ENCODE results near the gene ADGRL2. TPM values are rescaled to one million over a fixed set of nuclear protein-coding genes. Genes with fewer than 3 reads are reported as not detected.

Gene ADGRL2
- polyA plus RNA-seq, 3 donors = not detected

DNA sequence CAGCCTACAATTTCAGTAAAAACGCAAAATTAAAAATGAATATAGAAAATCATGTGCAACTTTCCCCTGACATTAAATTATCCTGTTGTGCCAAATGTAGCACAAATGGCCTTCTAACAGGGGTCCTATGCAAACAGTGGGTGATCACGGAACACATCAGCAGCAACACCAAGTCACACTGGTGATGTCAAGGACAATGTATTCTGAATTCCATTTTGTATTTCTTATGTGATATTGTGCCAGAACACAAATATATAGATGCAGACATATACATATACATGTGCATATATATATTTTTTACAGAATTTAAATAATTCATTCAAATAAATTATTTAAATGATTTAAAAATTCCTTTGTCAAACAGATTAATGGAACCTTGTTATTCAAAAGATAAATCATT, 8.6 kb upstream of the ADGRL2 start:
- Mint-ChIP-seq H3K9me3 (peaks cover 0 to 6% (median 0%) of the 10 kb centered on the region in 7 donors), H3K27me3 (ENCODE audit: low read depth in 3 of 3) (peaks cover 2 to 11% (median 3%) of the 10 kb centered on the region in 3 donors), H3K4me1 (no peaks in the 10 kb centered on the region), H3K36me3 (no peaks in the 10 kb centered on the region), H3K4me3 (no peak overlapping the region), H3K27ac (no peak overlapping the region)
- Histone ChIP-seq H3K27me3 (ENCODE audit: control insufficient read depth in 2 of 2, insufficient read depth in 2 of 2, low read length in 2 of 2) (no peaks in the 10 kb centered on the region), H4K20me1 (ENCODE audit: insufficient read depth, low read length) (no peaks in the 10 kb centered on the region), H2AFZ (ENCODE audit: insufficient read depth, low read depth, low read length, poor library complexity, severe bottlenecking) (no peak overlapping the region), H3K36me3 (replicated peaks in 1 of 2; ENCODE audit: control insufficient read depth in 1 of 2, insufficient read depth in 2 of 2, low read length in 2 of 2) (no peaks in the 10 kb centered on the region), H3K4me1 (ENCODE audit: control insufficient read depth in 1 of 2, insufficient read depth in 2 of 2, low read length in 2 of 2) (no peaks in the 10 kb centered on the region), H3K9me3 (replicated peaks in 1 of 2; ENCODE audit: control insufficient read depth in 1 of 2, insufficient read depth in 1 of 2, low read length in 2 of 2) (no peaks in the 10 kb centered on the region), H3K27ac (ENCODE audit: low read depth in 1 of 2, low read length in 2 of 2) (no peak overlapping the region), H3K79me2 (ENCODE audit: insufficient read depth, low read length) (no peaks in the 10 kb centered on the region), H3K9ac (ENCODE audit: insufficient read depth, low read length, poor library complexity, severe bottlenecking) (no peak overlapping the region), H3K4me3 (replicated peaks in 1 of 3; ENCODE audit: low read depth in 2 of 3, low read length in 3 of 3) (no peak overlapping the region), H3K4me2 (replicated peaks; ENCODE audit: extremely low read depth, low read length, poor library complexity, severe bottlenecking) (no peak overlapping the region)
- intact Hi-C loops (cut with micrococcal nuclease) = no loop called here
- DNase-seq = no peak
- WGBS (ENCODE audit: insufficient coverage) = no CpG with 5 or more reads among the region's 2 CpGs
- TF ChIP-seq, protein P1, sequence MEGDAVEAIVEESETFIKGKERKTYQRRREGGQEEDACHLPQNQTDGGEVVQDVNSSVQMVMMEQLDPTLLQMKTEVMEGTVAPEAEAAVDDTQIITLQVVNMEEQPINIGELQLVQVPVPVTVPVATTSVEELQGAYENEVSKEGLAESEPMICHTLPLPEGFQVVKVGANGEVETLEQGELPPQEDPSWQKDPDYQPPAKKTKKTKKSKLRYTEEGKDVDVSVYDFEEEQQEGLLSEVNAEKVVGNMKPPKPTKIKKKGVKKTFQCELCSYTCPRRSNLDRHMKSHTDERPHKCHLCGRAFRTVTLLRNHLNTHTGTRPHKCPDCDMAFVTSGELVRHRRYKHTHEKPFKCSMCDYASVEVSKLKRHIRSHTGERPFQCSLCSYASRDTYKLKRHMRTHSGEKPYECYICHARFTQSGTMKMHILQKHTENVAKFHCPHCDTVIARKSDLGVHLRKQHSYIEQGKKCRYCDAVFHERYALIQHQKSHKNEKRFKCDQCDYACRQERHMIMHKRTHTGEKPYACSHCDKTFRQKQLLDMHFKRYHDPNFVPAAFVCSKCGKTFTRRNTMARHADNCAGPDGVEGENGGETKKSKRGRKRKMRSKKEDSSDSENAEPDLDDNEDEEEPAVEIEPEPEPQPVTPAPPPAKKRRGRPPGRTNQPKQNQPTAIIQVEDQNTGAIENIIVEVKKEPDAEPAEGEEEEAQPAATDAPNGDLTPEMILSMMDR (IDR thresholded peaks at IDR 0.05) = no peak

DNA sequence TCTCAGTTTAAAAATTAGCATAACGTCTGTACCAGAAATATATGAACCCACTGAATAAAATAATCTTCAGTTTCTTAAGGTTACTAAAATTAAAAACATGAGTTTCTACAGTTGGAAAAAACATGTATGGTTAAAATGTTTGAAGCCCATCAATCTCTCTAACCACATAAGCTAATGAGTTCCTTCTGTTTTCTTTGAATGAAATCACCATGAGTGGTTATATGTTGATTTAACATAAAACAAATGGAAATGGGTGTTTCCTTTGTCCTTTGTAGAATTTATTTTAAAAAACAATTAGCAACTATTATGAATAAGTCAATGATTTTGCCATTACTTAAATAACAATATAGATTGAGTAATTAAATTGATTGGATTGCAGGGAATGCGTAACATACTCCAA, 3.0 kb upstream of the ADGRL2 start:
- Histone ChIP-seq H3K9ac (ENCODE audit: insufficient read depth, low read length, poor library complexity, severe bottlenecking) (no peak overlapping the region), H3K27ac (ENCODE audit: low read depth in 1 of 2, low read length in 2 of 2) (no peak overlapping the region), H3K4me1 (ENCODE audit: control insufficient read depth in 1 of 2, insufficient read depth in 2 of 2, low read length in 2 of 2) (peaks cover 0 to 4% of the 10 kb centered on the region in 2 donors), H3K36me3 (replicated peaks in 1 of 2; ENCODE audit: control insufficient read depth in 1 of 2, insufficient read depth in 2 of 2, low read length in 2 of 2) (no peaks in the 10 kb centered on the region), H4K20me1 (ENCODE audit: insufficient read depth, low read length) (no peaks in the 10 kb centered on the region), H3K9me3 (replicated peaks in 1 of 2; ENCODE audit: control insufficient read depth in 1 of 2, insufficient read depth in 1 of 2, low read length in 2 of 2) (peaks cover 0 to 6% of the 10 kb centered on the region in 2 donors), H3K4me3 (replicated peaks in 1 of 3; ENCODE audit: low read depth in 2 of 3, low read length in 3 of 3) (no peak overlapping the region), H2AFZ (ENCODE audit: insufficient read depth, low read depth, low read length, poor library complexity, severe bottlenecking) (no peak overlapping the region), H3K27me3 (ENCODE audit: control insufficient read depth in 2 of 2, insufficient read depth in 2 of 2, low read length in 2 of 2) (peaks cover 27 to 44% of the 10 kb centered on the region in 2 donors), H3K79me2 (ENCODE audit: insufficient read depth, low read length) (no peaks in the 10 kb centered on the region), H3K4me2 (replicated peaks; ENCODE audit: extremely low read depth, low read length, poor library complexity, severe bottlenecking) (no peak overlapping the region)
- Mint-ChIP-seq H3K27me3 (ENCODE audit: low read depth in 3 of 3) (peaks cover 30 to 43% (median 37%) of the 10 kb centered on the region in 3 donors), H3K4me3 (no peak overlapping the region), H3K4me1 (peaks cover 12% of the 10 kb centered on the region), H3K27ac (no peak overlapping the region), H3K36me3 (peaks cover 0 to 2% of the 10 kb centered on the region in 2 donors), H3K9me3 (peaks cover 0 to 5% (median 2%) of the 10 kb centered on the region in 7 donors)
- WGBS (ENCODE audit: insufficient coverage) = no CpG with 5 or more reads among the region's 2 CpGs
- TF ChIP-seq, protein P1 (IDR thresholded peaks at IDR 0.05) = no peak
- no peak for DNase-seq
- intact Hi-C loops (cut with micrococcal nuclease) = no loop called here

All from CD14-positive monocyte (primary cell).